ENCODE measurements around the gene PSKH1. TPM values are rescaled to one million over a fixed set of nuclear protein-coding genes. Genes with fewer than 3 reads are reported as not detected.

The PSKH1 gene
- total RNA-seq, 1 donor from 2014 or later = 24.7 TPM

Other genes starting within 250 kb of the PSKH1 start
- gene CARMIL2, start 248.1 kb upstream of the PSKH1 start, total RNA-seq = 0.56 and 0.85 TPM in 2 replicates
- gene ACD, start 233.0 kb upstream of the PSKH1 start, total RNA-seq = 14.5 and 17.8 TPM in 2 replicates
- gene PARD6A, start 232.3 kb upstream of the PSKH1 start, total RNA-seq = 6.3 and 7.0 TPM in 2 replicates
- 18.1 and 20.1 TPM in 2 replicates for gene ENKD1, start 226.5 kb upstream of the PSKH1 start, total RNA-seq
- gene C16orf86, start 226.4 kb upstream of the PSKH1 start, total RNA-seq = 3.7 and 3.9 TPM in 2 replicates
- 69.8 and 88.1 TPM in 2 replicates for gene GFOD2, start 173.9 kb upstream of the PSKH1 start, total RNA-seq
- 8.2 and 13.5 TPM in 2 replicates for gene RANBP10, start 86.7 kb upstream of the PSKH1 start, total RNA-seq
- gene TSNAXIP1, start 86.4 kb upstream of the PSKH1 start, total RNA-seq = 0.47 and 0.85 TPM in 2 replicates
- gene THAP11, start 50.9 kb upstream of the PSKH1 start, total RNA-seq = 62.3 and 64.0 TPM in 2 replicates
- 176 and 260 TPM in 2 replicates for gene NUTF2, start 46.3 kb upstream of the PSKH1 start, total RNA-seq
- 21.7 and 30.0 TPM in 2 replicates for gene CENPT, start 45.6 kb upstream of the PSKH1 start, total RNA-seq
- 58.2 and 85.1 TPM in 2 replicates for gene EDC4, start 20.2 kb upstream of the PSKH1 start, total RNA-seq
- 0.14 and 0.51 TPM in 2 replicates for gene NRN1L, start 8.4 kb upstream of the PSKH1 start, total RNA-seq
- 0.17 and 0.88 TPM in 2 replicates for gene CTRL, start 38.6 kb downstream of the PSKH1 start, total RNA-seq
- gene PSMB10, start 43.6 kb downstream of the PSKH1 start, total RNA-seq = 46.8 and 95.8 TPM in 2 replicates
- 3.3 and 6.5 TPM in 2 replicates for gene LCAT, start 50.9 kb downstream of the PSKH1 start, total RNA-seq
- 68.9 and 94.1 TPM in 2 replicates for gene SLC12A4, start 75.4 kb downstream of the PSKH1 start, total RNA-seq
- gene DPEP3, start 87.2 kb downstream of the PSKH1 start, total RNA-seq = not detected in 2 replicates
- 2.9 and 3.7 TPM in 2 replicates for gene DPEP2, start 106.2 kb downstream of the PSKH1 start, total RNA-seq
- gene DPEP2NB, start 122.7 kb downstream of the PSKH1 start, total RNA-seq = not detected in 2 replicates
- gene DDX28, start 130.0 kb downstream of the PSKH1 start, total RNA-seq = 15.1 and 19.5 TPM in 2 replicates
- gene DUS2, start 130.0 kb downstream of the PSKH1 start, total RNA-seq = 26.4 and 34.9 TPM in 2 replicates
- 14.1 and 31.6 TPM in 2 replicates for gene NFATC3, start 192.1 kb downstream of the PSKH1 start, total RNA-seq